ENCODE data around the gene CELF4. TPM values are rescaled to one million over a fixed set of nuclear protein-coding genes. Genes with fewer than 3 reads are reported as not detected.

CELF4 gene
- polyA plus RNA-seq, 1 experiment, result not detected

GRCh38 chr18:37527395-37527794, 38.2 kb downstream of the CELF4 start:
- TF ChIP-seq CTCF (IDR thresholded peaks at IDR 0.05; ENCODE audit: insufficient read depth, low read depth, low read length), result no peak
- no peaks in the 10 kb centered on the region for H3K36me3 ChIP-seq (ENCODE audit: control insufficient read depth, insufficient read depth, low read length)
- CTCF ChIA-PET, result interaction anchor here (1.7 kb wide), 1 partner anchor 10 kb away, joined by 9 read pairs; no protein-coding TSS in a partner anchor
- no peak for DNase-seq (ENCODE audit: low read depth)
- H3K27me3 ChIP-seq (ENCODE audit: control insufficient read depth, insufficient read depth, low read length), result peaks cover 15% of the 10 kb centered on the region
- H3K4me3 ChIP-seq (ENCODE audit: low read depth, low read length), result no peak overlapping the region
- POLR2A ChIA-PET, result no interaction called here

DNA sequence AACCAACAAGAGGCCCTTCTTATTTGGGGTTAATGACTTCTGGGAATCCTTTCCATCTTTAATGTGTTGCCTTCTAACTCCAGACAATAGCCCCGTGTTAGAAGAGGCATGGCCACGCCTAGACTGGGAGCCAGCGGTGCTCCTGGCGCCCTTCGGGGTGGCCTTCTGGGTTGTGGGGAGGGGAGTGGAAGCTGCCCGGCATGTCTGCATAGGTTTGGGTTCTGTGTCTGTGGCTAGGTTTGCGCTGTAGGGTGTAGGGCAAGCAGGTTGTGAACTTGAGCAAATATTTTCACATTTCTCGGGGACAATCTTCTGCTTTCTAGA, 40.4 kb downstream of the CELF4 start:
- H3K27me3 ChIP-seq (ENCODE audit: control insufficient read depth, insufficient read depth, low read length), result peaks cover 21% of the 10 kb centered on the region
- no peaks in the 10 kb centered on the region for H3K36me3 ChIP-seq (ENCODE audit: control insufficient read depth, insufficient read depth, low read length)
- no peak for TF ChIP-seq CTCF (IDR thresholded peaks at IDR 0.05; ENCODE audit: insufficient read depth, low read depth, low read length)
- CTCF ChIA-PET, result no interaction called here
- POLR2A ChIA-PET, result no interaction called here
- no peak for DNase-seq (ENCODE audit: low read depth)
- no peak overlapping the region for H3K4me3 ChIP-seq (ENCODE audit: low read depth, low read length)

DNA sequence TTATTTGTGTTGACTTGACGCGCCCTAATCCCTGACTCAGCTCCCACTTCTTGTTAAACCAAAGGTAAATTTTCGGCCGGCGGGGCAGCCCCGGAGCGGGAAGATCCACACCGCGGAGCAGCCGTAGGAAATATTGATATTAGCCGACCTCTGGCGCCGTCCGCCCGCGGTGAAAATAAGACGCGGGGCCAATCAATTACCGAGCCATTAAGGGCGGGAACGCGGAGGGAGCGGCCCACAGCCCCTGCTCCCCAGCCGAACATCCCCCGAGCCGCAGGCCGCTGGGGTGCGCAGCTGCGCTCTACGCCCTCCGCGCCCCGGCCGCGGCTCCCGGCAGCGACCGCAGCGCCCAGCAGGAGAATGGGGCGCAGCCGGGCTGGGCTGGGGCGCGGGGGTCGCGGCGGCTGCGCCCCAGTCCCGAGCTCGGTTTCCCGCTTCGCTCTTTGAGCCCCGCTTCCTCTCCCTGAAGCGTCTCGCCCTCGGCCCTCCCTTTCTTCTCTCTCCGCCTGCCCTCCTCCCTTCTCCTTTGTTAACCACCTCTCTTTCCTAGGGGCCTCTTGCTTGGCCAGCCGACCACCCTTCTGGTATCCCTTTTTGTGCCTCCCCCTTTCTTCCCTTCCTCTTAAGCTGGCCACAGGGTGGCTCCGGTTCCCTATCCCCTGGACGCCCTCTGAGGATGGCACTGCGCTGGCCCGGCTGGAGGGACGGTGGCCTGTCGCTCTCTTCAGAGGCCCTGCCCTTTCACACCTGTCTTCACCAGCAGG, 40.9 kb downstream of the CELF4 start:
- H3K27me3 ChIP-seq (ENCODE audit: control insufficient read depth, insufficient read depth, low read length), result peaks cover 21% of the 10 kb centered on the region
- H3K4me3 ChIP-seq (ENCODE audit: low read depth, low read length), result no peak overlapping the region
- no peaks in the 10 kb centered on the region for H3K36me3 ChIP-seq (ENCODE audit: control insufficient read depth, insufficient read depth, low read length)
- ChIA-PET CTCF (no interaction called here), POLR2A (no interaction called here)
- no peak for TF ChIP-seq CTCF (IDR thresholded peaks at IDR 0.05; ENCODE audit: insufficient read depth, low read depth, low read length)
- no peak for DNase-seq (ENCODE audit: low read depth)

GRCh38 chr18:37524139-37524497, 41.5 kb downstream of the CELF4 start:
- no peak for DNase-seq (ENCODE audit: low read depth)
- CTCF ChIA-PET, result no interaction called here
- POLR2A ChIA-PET, result no interaction called here
- Histone ChIP-seq H3K4me3 (ENCODE audit: low read depth, low read length) (no peak overlapping the region), H3K27me3 (ENCODE audit: control insufficient read depth, insufficient read depth, low read length) (peaks cover 21% of the 10 kb centered on the region), H3K36me3 (ENCODE audit: control insufficient read depth, insufficient read depth, low read length) (no peaks in the 10 kb centered on the region)
- TF ChIP-seq CTCF (IDR thresholded peaks at IDR 0.05; ENCODE audit: insufficient read depth, low read depth, low read length), result no peak

GRCh38 chr18:37521510-37522465, 43.8 kb downstream of the CELF4 start:
- no peak overlapping the region for H3K4me3 ChIP-seq (ENCODE audit: low read depth, low read length)
- POLR2A ChIA-PET, result no interaction called here
- TF ChIP-seq CTCF (IDR thresholded peaks at IDR 0.05; ENCODE audit: insufficient read depth, low read depth, low read length), result no peak
- no peaks in the 10 kb centered on the region for H3K36me3 ChIP-seq (ENCODE audit: control insufficient read depth, insufficient read depth, low read length)
- CTCF ChIA-PET, result interaction anchor here (1.4 kb wide), 1 partner anchor 16 kb away, joined by 4 read pairs; no protein-coding TSS in a partner anchor
- DNase-seq (ENCODE audit: low read depth), result no peak
- H3K27me3 ChIP-seq (ENCODE audit: control insufficient read depth, insufficient read depth, low read length), result peaks cover 21% of the 10 kb centered on the region
